GM12865 (cell line): ENCODE results near the gene TCP11.

ENCODE experiments used
- DNase-seq: peaks from one replicate; pipeline ENCODE4 v3.0.0; 2010; ENCODE audit warnings: low read depth
- H3K4me3 ChIP-seq: 2 replicates; pipeline ENCODE4 v1.5.1; 2011; ENCODE audit warnings: mild to moderate bottlenecking, low read depth, low read length, control low read depth
- CTCF ChIP-seq: IDR thresholded peaks from 2 replicates; pipeline ENCODE4 v1.5.1; 2011; ENCODE audit warnings: low read length, control low read depth, low read depth, inconsistent platforms; ENCODE audit not compliant: insufficient read depth; ENCODE audit errors: missing control alignments

Gene TCP11

GRCh38 chr6:35174088-35174434 lies 32.9 kb upstream of the TCP11 start:
- peak; percentile 45 for DNase-seq
- no peak overlapping the region for H3K4me3 ChIP-seq
- no peak for TF ChIP-seq CTCF

- H3K4me3 ChIP-seq, result no peak overlapping the region
- no peak for TF ChIP-seq CTCF
- peak; percentile 37 for DNase-seq
These were observed 32.4 kb upstream of the TCP11 start for GRCh38 chr6:35173427-35174087.

GRCh38 chr6:35173044-35173426 lies 31.9 kb upstream of the TCP11 start:
- no peak for TF ChIP-seq CTCF
- no peak for DNase-seq

DNA sequence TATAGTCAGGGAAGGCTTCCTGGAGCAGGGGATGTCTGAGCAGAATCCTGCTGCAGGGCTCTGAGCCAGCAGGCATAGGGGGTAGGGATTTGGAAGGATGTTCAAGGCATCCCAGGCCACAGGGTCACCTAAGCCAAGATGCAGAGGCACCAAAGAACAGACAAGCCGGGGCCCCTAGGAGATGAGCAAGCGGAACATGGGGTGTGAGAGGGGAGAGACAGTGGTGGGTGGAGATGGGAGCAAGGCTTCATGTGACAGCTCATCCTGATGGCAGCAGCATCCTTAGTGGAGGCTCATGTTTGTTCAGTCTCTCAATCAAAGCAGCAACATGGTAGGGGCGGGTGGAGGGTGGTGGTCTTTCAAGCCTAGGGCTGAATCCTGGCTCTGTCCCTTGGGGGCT lies 29.8 kb upstream of the TCP11 start:
- no peak overlapping the region for H3K4me3 ChIP-seq
- DNase-seq, result no peak
- no peak for TF ChIP-seq CTCF

More at GRCh38 chr6:35173044-35173426, 31.9 kb upstream of the TCP11 start:
- H3K4me3 ChIP-seq, result no peak overlapping the region

DNA sequence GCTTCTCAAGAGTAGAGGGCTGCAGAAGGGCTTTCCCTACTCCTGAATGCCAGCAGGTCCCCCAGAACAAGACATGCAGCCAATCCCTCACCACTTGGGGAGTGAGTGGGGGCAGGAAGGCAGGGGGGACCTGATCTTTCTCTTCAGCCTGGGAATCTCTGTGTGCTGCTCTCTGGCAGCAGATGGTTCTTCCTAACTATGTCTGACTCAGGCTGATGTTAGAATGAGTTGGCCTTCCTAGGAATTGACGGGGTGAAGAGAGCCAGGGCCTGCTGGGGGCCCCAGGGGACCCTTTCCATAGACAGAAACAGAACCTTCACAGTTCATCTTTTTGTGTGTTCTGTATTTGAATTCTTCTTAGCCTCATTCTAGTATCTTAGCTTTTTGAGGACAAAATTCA lies 29.0 kb upstream of the TCP11 start:
- DNase-seq, result no peak
- TF ChIP-seq CTCF, result no peak
- no peak overlapping the region for H3K4me3 ChIP-seq

- TF ChIP-seq CTCF, result no peak
- no peak overlapping the region for H3K4me3 ChIP-seq
- no peak for DNase-seq
These were observed 27.3 kb upstream of the TCP11 start for GRCh38 chr6:35168461-35168861.

GRCh38 chr6:35167505-35167904 lies 26.4 kb upstream of the TCP11 start:
- no peak for TF ChIP-seq CTCF
- no peak for DNase-seq
- no peak overlapping the region for H3K4me3 ChIP-seq
